DLD1 (cell line): ENCODE measurements around the gene TBC1D3K.
"Not testable (repeated sequence)": the region's sequence is repeated elsewhere in the genome, so short reads cannot be mapped to it uniquely, and the experiment has no call there.

Source experiments
- in situ Hi-C: cut with HindIII; loops from 2 replicates; pipeline ENCODE4 v1.10.0; 2017; ENCODE audit warnings: low sequenced_read_pairs

Gene TBC1D3K

DNA sequence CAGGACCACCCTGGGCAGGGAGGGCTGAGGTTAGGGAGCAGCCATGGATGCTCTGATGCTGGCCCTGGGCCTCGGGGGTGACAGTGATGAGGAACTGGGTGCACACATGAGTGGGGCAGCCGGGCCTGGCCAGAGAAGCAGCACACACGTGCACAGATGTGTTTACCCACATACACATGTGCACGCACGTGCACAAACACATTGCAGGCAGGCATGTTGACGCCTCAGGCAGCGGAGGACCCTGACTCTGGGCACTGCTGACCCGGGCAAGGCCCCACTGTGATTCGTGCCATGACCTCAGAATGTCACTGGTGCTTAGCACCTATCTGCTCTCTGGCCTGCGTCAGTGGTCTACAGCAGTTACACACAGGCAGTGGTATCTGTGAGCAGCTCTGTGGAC lies at the start of gene TBC1D3K:
TBC1D3K (plus strand) TSS at position 301 of the 400 bp plus-strand sequence. CDS start 1,585 bp downstream, outside the sequence.
- in situ Hi-C loops: not testable (repeated sequence)

DNA sequence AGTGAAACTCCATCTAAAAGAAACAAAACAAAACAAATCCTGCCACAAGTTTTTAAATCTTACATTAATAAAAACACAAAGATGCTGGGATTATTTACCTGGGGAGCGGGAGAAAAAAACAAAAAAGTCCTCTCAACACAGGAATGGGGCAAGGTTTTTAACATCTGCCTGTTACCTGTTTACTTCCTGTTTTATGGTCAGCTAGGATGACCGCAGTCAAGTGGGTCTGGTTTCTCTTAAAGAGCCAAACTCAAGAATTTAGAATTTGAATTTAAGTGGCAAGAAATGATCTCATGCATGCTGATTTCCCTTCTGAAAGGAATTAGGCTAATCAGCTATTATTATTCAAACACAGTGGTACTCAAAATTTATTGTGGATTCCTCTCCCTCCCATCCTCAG lies 39.7 kb upstream of the TBC1D3K start:
- in situ Hi-C loops: no loop called here

DNA sequence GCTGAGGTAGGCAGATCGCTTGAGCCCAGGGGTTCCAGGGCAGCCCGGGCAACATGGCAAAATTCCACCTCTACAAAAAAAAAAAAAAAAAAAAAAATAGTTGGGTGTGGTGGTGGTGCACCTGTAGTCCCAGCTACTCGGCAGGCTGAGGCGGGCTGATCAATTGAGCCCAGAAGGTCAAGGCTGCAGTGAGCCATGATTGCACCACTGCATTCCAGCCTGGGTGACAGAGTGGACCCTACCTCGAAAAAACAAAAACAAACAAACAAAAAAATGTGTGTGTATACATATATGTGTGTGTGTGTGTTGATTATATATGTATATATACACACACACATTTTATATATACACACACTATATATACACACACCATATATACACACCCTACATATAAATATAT lies 39.1 kb upstream of the TBC1D3K start:
- in situ Hi-C loops: no loop called here

DNA sequence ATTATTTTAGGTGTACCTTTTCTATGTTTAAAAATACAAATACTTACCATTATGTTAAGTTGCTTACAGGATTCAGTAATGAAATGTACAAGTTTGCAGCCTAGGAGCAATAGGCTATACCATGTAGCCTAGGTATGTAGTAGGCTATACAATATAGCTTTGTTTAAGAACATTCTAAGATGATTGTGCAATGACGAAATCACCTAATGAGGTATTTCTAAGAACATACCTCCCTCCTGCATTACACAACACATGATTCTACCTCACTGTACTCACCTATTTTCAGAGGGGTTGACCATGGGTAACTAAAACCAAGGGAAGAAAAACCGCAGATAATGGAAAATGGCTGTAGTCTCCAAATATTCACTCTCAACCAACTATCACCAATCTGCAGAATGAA lies 35.3 kb upstream of the TBC1D3K start:
- in situ Hi-C loops: no loop called here

DNA sequence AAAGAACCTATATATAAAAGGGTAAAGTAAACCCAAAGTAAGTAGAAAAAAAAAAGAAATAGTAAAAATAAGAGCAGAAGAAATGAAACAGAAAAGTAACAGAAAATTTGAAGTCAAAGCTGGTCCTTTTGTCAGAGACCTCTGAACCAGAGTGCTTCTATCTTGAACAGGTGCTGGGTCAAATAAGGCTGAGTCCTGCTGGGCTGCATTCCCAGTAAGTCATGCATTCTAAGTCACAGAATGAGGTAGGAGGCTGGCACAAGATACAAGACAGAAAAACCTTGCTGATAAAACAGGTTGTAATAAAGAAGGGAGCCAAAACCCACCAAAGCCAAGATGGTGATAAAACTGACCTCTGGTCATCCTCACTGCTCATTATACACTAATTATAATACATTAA lies 27.3 kb upstream of the TBC1D3K start:
- in situ Hi-C loops: not testable (repeated sequence)
